Panc1 (cell line): ENCODE results near the gene ADGRV1. TPM values are rescaled to one million over a fixed set of nuclear protein-coding genes. Genes with fewer than 3 reads are reported as not detected.

Experiments used
- ATAC-seq: fragments of 200-7000 bp; cut with Tn5 transposase; 2 replicates; pipeline ENCODE4 v1.9.1; 2020; ENCODE audit warnings: mild to moderate bottlenecking, moderate library complexity
- BruUV-seq: library from RNA; stranded (reverse); fragments of 400-500 nt; replicated peaks from 2 replicates; lab custom pipeline; 2021; lab: Mats Ljungman, UMichigan
- CTCF ChIA-PET: fragments of 300-600 bp; sonication (Branson Sonifier 250); formaldehyde crosslinking; loops from one replicate; lab custom pipeline; 2022; ENCODE audit warnings: antibody characterized with exemption; lab: Charles Lee
- POLR2A ChIA-PET: fragments of 300-600 bp; sonication (Branson Sonifier 250); formaldehyde crosslinking; loops from one replicate; lab custom pipeline; 2022; ENCODE audit warnings: antibody characterized with exemption; lab: Charles Lee
- DNase-seq: peaks from one replicate; pipeline ENCODE4 v3.0.0-alpha.2; 2010; ENCODE audit warnings: low read depth, low spot score
- H3K27ac ChIP-seq: 2 replicates; pipeline ENCODE4 v1.5.1; 2011; ENCODE audit warnings: mild to moderate bottlenecking, low read length, inconsistent platforms
- H3K27me3 ChIP-seq: fragments of 200-500 bp; sonication (Bioruptor generic); 2 replicates; pipeline ENCODE4 v1.6.0; 2014; ENCODE audit warnings: low read length, inconsistent platforms; ENCODE audit not compliant: control insufficient read depth, insufficient read depth
- H3K36me3 ChIP-seq: fragments of 200-500 bp; sonication (Bioruptor generic); 2 replicates; pipeline ENCODE4 v1.5.1; 2014; ENCODE audit warnings: inconsistent platforms, mild to moderate bottlenecking, low read length, moderate library complexity; ENCODE audit not compliant: control insufficient read depth, insufficient read depth
- H3K4me1 ChIP-seq: 2 replicates; pipeline ENCODE4 v1.5.1; 2011; ENCODE audit warnings: inconsistent platforms, mild to moderate bottlenecking, low read length, moderate library complexity; ENCODE audit not compliant: control insufficient read depth, insufficient read depth
- H3K4me3 ChIP-seq, 2 experiments: 2 replicates each; pipeline ENCODE4 v1.5.1; 2011 to 2012; ENCODE audit warnings: low read depth in 2 of 2, low read length in 2 of 2, mild to moderate bottlenecking in 2 of 2, inconsistent platforms in 1 of 2, moderate library complexity in 1 of 2
- H3K9me3 ChIP-seq: fragments of 200-500 bp; sonication (Bioruptor generic); 2 replicates; pipeline ENCODE4 v1.5.1; 2014; ENCODE audit warnings: low read depth, mild to moderate bottlenecking, inconsistent platforms, low read length, moderate library complexity; ENCODE audit not compliant: control insufficient read depth, insufficient read depth
- CTCF ChIP-seq: fragments of 450-650 bp; IDR thresholded peaks from 2 replicates; pipeline ENCODE4 v1.5.1; 2017; ENCODE audit warnings: mild to moderate bottlenecking
- POLR2AphosphoS5 ChIP-seq: IDR thresholded peaks from 2 replicates; pipeline ENCODE4 v1.6.1; 2012; ENCODE audit warnings: mild to moderate bottlenecking, low read depth, low read length, moderate library complexity
- SIN3A ChIP-seq: IDR thresholded peaks from 2 replicates; pipeline ENCODE4 v1.6.1; 2012; ENCODE audit warnings: low read depth, mild to moderate bottlenecking, low read length, moderate library complexity, borderline replicate concordance; ENCODE audit not compliant: insufficient read depth
- TCF7L2 ChIP-seq: IDR thresholded peaks from 2 replicates; pipeline ENCODE4 v1.6.1; 2011; ENCODE audit warnings: mild to moderate bottlenecking, low read depth, low read length, inconsistent platforms
- in situ Hi-C: cut with HindIII; loops from 2 replicates; pipeline ENCODE4 v1.10.0; 2016; ENCODE audit warnings: low sequenced_read_pairs, low pct_unique_long_range_greater_than_20kb
- intact Hi-C: fragments of 100-400 bp; cut with micrococcal nuclease; formaldehyde crosslinking; loops from one replicate; pipeline ENCODE4 v1.10.0; 2022; ENCODE audit not compliant: unreplicated experiment
- total RNA-seq: library from RNA; stranded (reverse); gene quantifications from one replicate; pipeline ENCODE4 v1.2.1, GENCODE V29; 2021; ENCODE audit not compliant: unreplicated experiment
- TF ChIP-seq, protein P1 (sequence below), 2 experiments: IDR thresholded peaks; 2 replicates each; pipeline ENCODE4 v1.6.1; 2011 to 2012; ENCODE audit warnings: low read depth in 2 of 2, control low read depth in 1 of 2, low read length in 1 of 2, mild to moderate bottlenecking in 1 of 2, moderate library complexity in 1 of 2; ENCODE audit not compliant: insufficient read depth in 1 of 2

Gene ADGRV1
- total RNA-seq, 1 experiment from 2014 or later: 0.49 TPM

- ChIA-PET POLR2A (interaction anchor here (0.5 kb wide), 1 partner anchor 302 kb away, joined by 4 read pairs; no protein-coding TSS in a partner anchor), CTCF (no interaction called here)
- no peak for ATAC-seq
- Histone ChIP-seq H3K27me3 (no peaks in the 10 kb centered on the region), H3K9me3 (no peaks in the 10 kb centered on the region), H3K36me3 (no peaks in the 10 kb centered on the region), H3K4me3 (no peak overlapping the region), H3K27ac (no peak overlapping the region), H3K4me1 (no peaks in the 10 kb centered on the region)
- DNase-seq: no peak
- TF ChIP-seq CTCF (no peak), SIN3A (no peak)
- TF ChIP-seq, protein P1, sequence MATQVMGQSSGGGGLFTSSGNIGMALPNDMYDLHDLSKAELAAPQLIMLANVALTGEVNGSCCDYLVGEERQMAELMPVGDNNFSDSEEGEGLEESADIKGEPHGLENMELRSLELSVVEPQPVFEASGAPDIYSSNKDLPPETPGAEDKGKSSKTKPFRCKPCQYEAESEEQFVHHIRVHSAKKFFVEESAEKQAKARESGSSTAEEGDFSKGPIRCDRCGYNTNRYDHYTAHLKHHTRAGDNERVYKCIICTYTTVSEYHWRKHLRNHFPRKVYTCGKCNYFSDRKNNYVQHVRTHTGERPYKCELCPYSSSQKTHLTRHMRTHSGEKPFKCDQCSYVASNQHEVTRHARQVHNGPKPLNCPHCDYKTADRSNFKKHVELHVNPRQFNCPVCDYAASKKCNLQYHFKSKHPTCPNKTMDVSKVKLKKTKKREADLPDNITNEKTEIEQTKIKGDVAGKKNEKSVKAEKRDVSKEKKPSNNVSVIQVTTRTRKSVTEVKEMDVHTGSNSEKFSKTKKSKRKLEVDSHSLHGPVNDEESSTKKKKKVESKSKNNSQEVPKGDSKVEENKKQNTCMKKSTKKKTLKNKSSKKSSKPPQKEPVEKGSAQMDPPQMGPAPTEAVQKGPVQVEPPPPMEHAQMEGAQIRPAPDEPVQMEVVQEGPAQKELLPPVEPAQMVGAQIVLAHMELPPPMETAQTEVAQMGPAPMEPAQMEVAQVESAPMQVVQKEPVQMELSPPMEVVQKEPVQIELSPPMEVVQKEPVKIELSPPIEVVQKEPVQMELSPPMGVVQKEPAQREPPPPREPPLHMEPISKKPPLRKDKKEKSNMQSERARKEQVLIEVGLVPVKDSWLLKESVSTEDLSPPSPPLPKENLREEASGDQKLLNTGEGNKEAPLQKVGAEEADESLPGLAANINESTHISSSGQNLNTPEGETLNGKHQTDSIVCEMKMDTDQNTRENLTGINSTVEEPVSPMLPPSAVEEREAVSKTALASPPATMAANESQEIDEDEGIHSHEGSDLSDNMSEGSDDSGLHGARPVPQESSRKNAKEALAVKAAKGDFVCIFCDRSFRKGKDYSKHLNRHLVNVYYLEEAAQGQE (IDR thresholded peaks at IDR 0.05; ENCODE audit: insufficient read depth in 1 of 2, low read depth in 2 of 2, low read length in 1 of 2): no peak
- no TSS peak for BruUV-seq
- intact Hi-C loops (no loop called here), in situ Hi-C loops (no loop called here)
Measured at GRCh38 chr5:91079037-91079436, 520.4 kb downstream of the ADGRV1 start.

GRCh38 chr5:91089758-91090157, 531.2 kb downstream of the ADGRV1 start:
- H3K4me3 ChIP-seq: no peak overlapping the region
- TF ChIP-seq SIN3A: no peak
- no peaks in the 10 kb centered on the region for H3K9me3 ChIP-seq
- in situ Hi-C loops (no loop called here), intact Hi-C loops (no loop called here)
- CTCF ChIA-PET: interaction anchor here (1.2 kb wide), 1 partner anchor 330 kb away, joined by 3 read pairs; no protein-coding TSS in a partner anchor
- H3K27me3 ChIP-seq: no peaks in the 10 kb centered on the region
- no peaks in the 10 kb centered on the region for H3K36me3 ChIP-seq
- H3K27ac ChIP-seq: no peak overlapping the region
- no TSS peak for BruUV-seq
- DNase-seq: no peak
- POLR2A ChIA-PET: no interaction called here
- H3K4me1 ChIP-seq: no peaks in the 10 kb centered on the region
- no peak for ATAC-seq

DNA sequence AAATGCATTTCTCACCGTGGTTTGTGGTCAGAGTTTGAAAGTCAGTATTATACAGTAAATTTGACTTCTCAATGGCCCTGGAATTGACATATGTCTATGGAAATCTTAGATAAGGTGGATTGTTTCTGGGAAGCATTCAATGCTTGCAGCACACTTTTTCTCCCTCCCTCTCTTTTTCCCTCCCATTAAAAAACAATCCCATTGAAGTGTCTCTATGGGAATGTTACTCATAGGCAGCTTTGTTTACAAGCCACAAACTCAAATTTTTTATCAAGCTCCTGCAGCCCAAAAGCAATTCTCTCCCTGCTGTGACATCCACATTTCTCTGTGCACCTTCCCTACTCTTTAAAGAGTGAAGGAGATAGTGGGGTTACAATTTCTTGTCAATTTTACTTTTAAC, 532.4 kb downstream of the ADGRV1 start:
- intact Hi-C loops: no loop called here
- Histone ChIP-seq H3K9me3 (no peaks in the 10 kb centered on the region), H3K36me3 (no peaks in the 10 kb centered on the region), H3K4me1 (no peaks in the 10 kb centered on the region), H3K4me3 (no peak overlapping the region), H3K27ac (no peak overlapping the region), H3K27me3 (no peaks in the 10 kb centered on the region)
- in situ Hi-C loops: no loop called here
- DNase-seq (no peak), ATAC-seq (no peak)
- ChIA-PET POLR2A (interaction anchor here (0.6 kb wide), 1 partner anchor 484 kb away, joined by 3 read pairs; no protein-coding TSS in a partner anchor), CTCF (no interaction called here)
- BruUV-seq: no TSS peak
- TF ChIP-seq CTCF: no peak
- TF ChIP-seq SIN3A: no peak
- no peak for TF ChIP-seq TCF7L2
- no peak for TF ChIP-seq POLR2AphosphoS5
- TF ChIP-seq, protein P1 (IDR thresholded peaks at IDR 0.05; ENCODE audit: insufficient read depth in 1 of 2, low read depth in 2 of 2, low read length in 1 of 2): no peak
